Measurements from ENCODE around the gene ZRANB1.

The ZRANB1 gene

DNA sequence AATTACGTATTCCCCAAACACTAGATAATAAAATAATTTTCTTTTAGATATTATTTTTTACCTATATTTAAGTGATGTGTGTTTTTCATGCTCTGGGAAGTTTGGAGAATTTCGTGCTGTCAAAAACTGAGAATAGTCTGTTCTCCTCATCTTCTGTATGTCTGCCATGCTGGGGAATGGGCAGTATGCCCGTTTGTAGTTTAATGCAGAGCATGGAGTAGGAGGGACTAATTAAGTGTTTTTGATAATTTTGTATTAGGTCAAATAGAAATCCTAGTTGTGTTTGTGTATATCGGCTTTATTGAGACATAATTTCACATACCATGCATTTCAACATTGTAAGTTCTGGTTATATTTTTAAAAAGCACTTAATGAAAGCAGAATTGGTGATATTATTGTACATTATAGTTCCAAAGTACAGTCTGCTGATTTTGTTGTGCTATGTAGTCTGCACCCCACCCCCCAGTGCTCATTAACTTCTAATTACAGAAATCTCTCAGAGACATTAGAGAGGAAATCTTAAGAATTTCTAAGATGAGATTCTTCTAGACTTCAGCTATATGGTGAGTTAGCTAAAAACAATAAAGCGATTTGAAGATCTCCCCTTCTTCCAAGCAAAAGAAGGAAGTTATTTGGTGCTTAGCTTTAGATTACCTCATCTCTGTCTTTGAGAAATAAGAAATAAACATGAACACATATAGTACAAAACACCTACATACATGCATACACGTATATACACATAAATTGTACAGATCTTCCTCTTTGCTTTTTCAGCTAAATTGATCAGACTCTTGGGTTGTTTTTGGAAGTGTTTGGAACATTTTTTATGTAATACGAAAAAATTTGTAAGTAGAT is 22.2 kb downstream of the ZRANB1 start:
- no peak overlapping the region for H3K27ac ChIP-seq
- TF ChIP-seq, protein P1, sequence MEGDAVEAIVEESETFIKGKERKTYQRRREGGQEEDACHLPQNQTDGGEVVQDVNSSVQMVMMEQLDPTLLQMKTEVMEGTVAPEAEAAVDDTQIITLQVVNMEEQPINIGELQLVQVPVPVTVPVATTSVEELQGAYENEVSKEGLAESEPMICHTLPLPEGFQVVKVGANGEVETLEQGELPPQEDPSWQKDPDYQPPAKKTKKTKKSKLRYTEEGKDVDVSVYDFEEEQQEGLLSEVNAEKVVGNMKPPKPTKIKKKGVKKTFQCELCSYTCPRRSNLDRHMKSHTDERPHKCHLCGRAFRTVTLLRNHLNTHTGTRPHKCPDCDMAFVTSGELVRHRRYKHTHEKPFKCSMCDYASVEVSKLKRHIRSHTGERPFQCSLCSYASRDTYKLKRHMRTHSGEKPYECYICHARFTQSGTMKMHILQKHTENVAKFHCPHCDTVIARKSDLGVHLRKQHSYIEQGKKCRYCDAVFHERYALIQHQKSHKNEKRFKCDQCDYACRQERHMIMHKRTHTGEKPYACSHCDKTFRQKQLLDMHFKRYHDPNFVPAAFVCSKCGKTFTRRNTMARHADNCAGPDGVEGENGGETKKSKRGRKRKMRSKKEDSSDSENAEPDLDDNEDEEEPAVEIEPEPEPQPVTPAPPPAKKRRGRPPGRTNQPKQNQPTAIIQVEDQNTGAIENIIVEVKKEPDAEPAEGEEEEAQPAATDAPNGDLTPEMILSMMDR (conservative IDR thresholded peaks at IDR 0.05): no peak
- TF ChIP-seq ZFX (IDR thresholded peaks at IDR 0.05): no peak

DNA sequence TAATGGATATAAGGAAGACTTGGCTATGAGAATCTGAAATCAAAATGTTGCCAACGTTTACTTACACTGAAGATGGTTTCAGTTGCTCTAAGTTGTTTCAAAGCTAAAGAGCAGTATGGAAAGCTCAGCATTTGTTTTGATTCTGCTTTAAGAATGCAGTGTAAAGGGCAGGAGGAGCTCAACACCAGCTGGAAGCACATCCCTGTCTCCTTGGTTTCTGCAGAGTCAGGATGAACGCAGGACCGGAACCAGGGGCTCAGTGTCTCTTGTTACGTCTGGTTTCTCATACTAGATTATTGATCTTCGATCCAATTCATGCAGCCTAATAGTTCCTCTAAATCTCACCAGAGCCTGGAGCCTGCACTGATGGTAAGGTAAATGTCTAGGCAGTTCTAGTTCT is 24.1 kb downstream of the ZRANB1 start:
- no peak overlapping the region for H3K27ac ChIP-seq
- TF ChIP-seq, protein P1 (conservative IDR thresholded peaks at IDR 0.05): no peak
- TF ChIP-seq ZFX (IDR thresholded peaks at IDR 0.05): no peak

DNA sequence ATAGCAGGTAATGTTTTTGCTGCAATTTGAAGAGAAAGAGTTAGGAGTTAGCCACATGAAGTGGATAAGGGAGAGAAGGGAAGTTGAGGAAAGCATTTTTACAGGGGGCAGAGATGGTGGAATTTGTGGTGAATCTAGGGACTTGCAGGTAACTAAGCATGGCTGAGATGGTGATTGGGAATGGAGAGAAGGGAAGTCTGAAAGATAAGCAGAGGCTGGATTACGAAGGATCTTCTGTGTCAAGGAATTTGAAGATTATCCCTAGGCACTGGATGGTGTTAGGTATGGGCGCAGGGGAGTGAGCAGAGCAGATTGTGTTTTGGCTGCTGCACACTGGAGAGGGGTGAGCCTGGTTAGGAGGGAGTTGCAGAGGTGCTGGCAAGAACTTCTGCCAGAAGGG is 25.3 kb downstream of the ZRANB1 start:
- no peak overlapping the region for H3K27ac ChIP-seq
- TF ChIP-seq ZFX (IDR thresholded peaks at IDR 0.05): no peak
- TF ChIP-seq, protein P1 (conservative IDR thresholded peaks at IDR 0.05): no peak

DNA sequence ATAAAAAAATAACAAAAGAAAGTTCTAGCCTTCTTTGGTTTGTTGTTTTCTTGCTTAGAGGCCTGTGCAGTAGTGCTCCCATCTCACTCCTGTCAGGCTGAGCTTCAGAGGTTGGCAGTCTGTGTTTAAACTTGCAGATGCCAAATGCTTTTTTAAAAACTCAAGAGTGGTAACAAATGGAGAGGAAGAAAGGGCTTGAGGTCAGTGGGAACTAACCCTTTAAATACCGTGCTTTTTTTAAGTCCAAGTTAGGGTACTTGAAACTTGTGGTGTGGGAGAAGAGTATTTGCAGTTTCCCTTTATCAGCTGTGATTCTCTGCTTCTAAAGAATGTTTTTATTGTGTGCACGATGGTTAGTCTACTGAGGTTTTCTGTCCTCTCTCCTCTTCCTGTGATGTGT is 29.4 kb downstream of the ZRANB1 start:
- no peak for TF ChIP-seq ZFX (IDR thresholded peaks at IDR 0.05)
- TF ChIP-seq, protein P1 (conservative IDR thresholded peaks at IDR 0.05): no peak
- no peak overlapping the region for H3K27ac ChIP-seq

DNA sequence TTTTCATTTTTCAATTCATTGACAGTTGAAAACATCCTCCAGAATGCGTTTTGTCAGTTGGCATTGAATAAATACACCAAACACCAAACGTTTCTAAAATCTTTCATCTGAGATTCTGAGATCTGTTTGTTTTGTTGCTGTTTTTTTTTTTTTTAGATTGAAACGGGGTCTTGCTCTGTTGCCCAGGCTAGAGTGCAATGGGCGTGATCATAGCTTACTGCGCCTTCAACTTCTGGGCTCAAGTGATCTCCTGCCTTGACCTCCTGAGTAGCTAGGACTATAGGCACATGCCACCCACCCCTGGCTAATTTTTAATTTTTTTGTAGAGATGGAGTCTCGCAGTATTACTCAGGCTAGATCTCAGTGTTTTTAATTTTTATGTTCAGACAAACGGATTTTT is 30.7 kb downstream of the ZRANB1 start:
- no peak for TF ChIP-seq ZFX (IDR thresholded peaks at IDR 0.05)
- TF ChIP-seq, protein P1 (conservative IDR thresholded peaks at IDR 0.05): no peak
- H3K27ac ChIP-seq: no peak overlapping the region

DNA sequence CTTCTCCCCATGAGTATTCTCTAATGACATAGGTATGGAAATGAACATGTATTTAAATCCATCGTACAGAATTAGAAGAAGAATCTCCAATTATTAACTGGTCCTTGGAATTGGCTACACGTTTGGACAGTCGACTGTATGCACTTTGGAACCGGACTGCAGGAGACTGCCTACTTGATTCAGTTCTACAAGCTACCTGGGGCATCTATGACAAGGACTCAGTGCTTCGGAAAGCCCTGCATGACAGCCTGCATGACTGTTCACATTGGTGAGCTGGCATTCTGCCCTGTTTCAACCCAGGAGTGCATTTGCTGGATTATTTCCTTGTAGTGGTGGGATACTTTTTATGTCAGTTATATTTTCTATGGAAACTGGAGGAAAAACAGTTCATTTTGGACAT is 32.2 kb downstream of the ZRANB1 start:
- TF ChIP-seq, protein P1 (conservative IDR thresholded peaks at IDR 0.05): no peak
- TF ChIP-seq ZFX (IDR thresholded peaks at IDR 0.05): no peak
- H3K27ac ChIP-seq: no peak overlapping the region

DNA sequence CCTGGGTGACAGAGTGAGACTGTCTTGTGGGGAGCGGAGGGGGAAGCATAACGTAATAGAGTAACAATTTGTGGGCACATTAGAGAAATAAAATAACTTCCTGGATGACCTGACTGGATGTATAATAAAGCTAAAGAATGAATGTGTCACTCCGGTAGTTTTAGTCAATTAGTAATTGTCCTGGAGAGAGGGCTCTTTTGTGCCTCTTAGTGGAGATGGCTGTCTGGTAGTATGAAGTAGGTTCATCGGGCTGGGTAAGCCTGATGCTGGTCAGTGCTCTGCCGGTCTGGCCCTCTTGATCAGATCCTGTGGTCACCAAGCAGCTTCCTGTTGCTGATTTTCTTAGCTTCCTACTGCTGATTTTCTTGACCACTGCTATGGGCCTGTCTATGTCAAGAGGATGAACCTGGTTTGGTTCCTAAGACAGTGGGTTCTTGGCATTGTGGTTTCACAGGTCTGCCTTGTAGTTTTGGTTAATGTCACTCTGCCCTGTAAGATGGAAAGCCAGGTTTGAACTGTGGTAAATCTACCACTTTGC is 34.1 kb downstream of the ZRANB1 start:
- no peak overlapping the region for H3K27ac ChIP-seq
- TF ChIP-seq, protein P1 (conservative IDR thresholded peaks at IDR 0.05): no peak
- no peak for TF ChIP-seq ZFX (IDR thresholded peaks at IDR 0.05)

All from C4-2B (cell line).